NT2/D1 (cell line): ENCODE results near the gene MYO7B.

ENCODE experiments used
- DNase-seq: peaks from one replicate; pipeline ENCODE4 v3.0.0-alpha.2; 2011; ENCODE audit warnings: low read depth, low spot score
- H3K27me3 ChIP-seq: 2 replicates; pipeline ENCODE4 v1.6.0; 2011; ENCODE audit warnings: mild to moderate bottlenecking; ENCODE audit not compliant: insufficient read length, insufficient read depth
- H3K36me3 ChIP-seq: 2 replicates; pipeline ENCODE4 v1.6.1; 2011; ENCODE audit warnings: mild to moderate bottlenecking, low read length, mixed read lengths; ENCODE audit not compliant: insufficient read depth, insufficient read length
- H3K4me1 ChIP-seq: 2 replicates; pipeline ENCODE4 v1.5.1; 2011; ENCODE audit not compliant: insufficient read depth, insufficient read length
- H3K4me3 ChIP-seq: 2 replicates; pipeline ENCODE4 v1.5.1; 2011; ENCODE audit warnings: low read depth; ENCODE audit not compliant: insufficient read length
- H3K9ac ChIP-seq: 2 replicates; pipeline ENCODE4 v1.6.0; 2011; ENCODE audit warnings: low read depth; ENCODE audit not compliant: insufficient read length
- H3K9me3 ChIP-seq: 2 replicates; pipeline ENCODE4 v1.5.1; 2011; ENCODE audit warnings: mild to moderate bottlenecking, low read length; ENCODE audit not compliant: insufficient read depth
- SUZ12 ChIP-seq: IDR thresholded peaks from 2 replicates; pipeline ENCODE4 v1.6.1; 2011; ENCODE audit not compliant: insufficient read length, insufficient read depth; ENCODE audit errors: extremely low read depth
- YY1 ChIP-seq: IDR thresholded peaks from 2 replicates; pipeline ENCODE4 v1.6.1; 2011; ENCODE audit not compliant: insufficient read length, insufficient read depth
- ZNF274 ChIP-seq: IDR thresholded peaks from 2 replicates; pipeline ENCODE4 v1.6.1; 2011; ENCODE audit warnings: mild to moderate bottlenecking, low read depth, low read length

MYO7B gene

GRCh38 chr2:127671557-127672302, 136.2 kb downstream of the MYO7B start:
- peaks cover 44% of the 10 kb centered on the region for H3K27me3 ChIP-seq

GRCh38 chr2:127672341-127673224, 137.1 kb downstream of the MYO7B start:
- peaks cover 48% of the 10 kb centered on the region for H3K27me3 ChIP-seq
- peaks cover 5% of the 10 kb centered on the region for H3K36me3 ChIP-seq
- no peak overlapping the region for H3K9ac ChIP-seq
- TF ChIP-seq YY1, result no peak
- H3K4me3 ChIP-seq, result no peak overlapping the region
- H3K9me3 ChIP-seq, result peaks cover 7% of the 10 kb centered on the region; the same call in 1 of the 2 replicates
- H3K4me1 ChIP-seq, result peaks cover 11% of the 10 kb centered on the region
- no peak for DNase-seq

More at GRCh38 chr2:127671557-127672302, 136.2 kb downstream of the MYO7B start:
- Histone ChIP-seq H3K9ac (no peak overlapping the region), H3K4me3 (no peak overlapping the region), H3K9me3 (peaks cover 8% of the 10 kb centered on the region; the same call in 1 of the 2 replicates), H3K4me1 (peaks cover 11% of the 10 kb centered on the region), H3K36me3 (peaks cover 5% of the 10 kb centered on the region)
- TF ChIP-seq SUZ12, result no peak
- TF ChIP-seq YY1, result no peak
- no peak for TF ChIP-seq ZNF274
- DNase-seq, result no peak

GRCh38 chr2:127673291-127674069, 138.0 kb downstream of the MYO7B start:
- peaks cover 11% of the 10 kb centered on the region for H3K4me1 ChIP-seq
- peaks cover 5% of the 10 kb centered on the region for H3K36me3 ChIP-seq
- TF ChIP-seq YY1 (no peak), SUZ12 (no peak), ZNF274 (no peak)
- H3K4me3 ChIP-seq, result no peak overlapping the region
- DNase-seq, result no peak
- H3K9me3 ChIP-seq, result no peaks in the 10 kb centered on the region
- H3K27me3 ChIP-seq, result peaks cover 56% of the 10 kb centered on the region
- H3K9ac ChIP-seq, result no peak overlapping the region

GRCh38 chr2:127674241-127675209, 139.0 kb downstream of the MYO7B start:
- Histone ChIP-seq H3K36me3 (peaks cover 5% of the 10 kb centered on the region), H3K9me3 (no peaks in the 10 kb centered on the region), H3K4me3 (peak overlapping the region; percentile 49), H3K9ac (peak overlapping the region; percentile 70), H3K4me1 (peaks cover 11% of the 10 kb centered on the region), H3K27me3 (peaks cover 65% of the 10 kb centered on the region)
- no peak for DNase-seq
- TF ChIP-seq YY1, result no peak

- Histone ChIP-seq H3K4me1 (peaks cover 11% of the 10 kb centered on the region), H3K27me3 (peaks cover 65% of the 10 kb centered on the region), H3K9me3 (no peaks in the 10 kb centered on the region), H3K36me3 (peaks cover 5% of the 10 kb centered on the region), H3K9ac (peak within 1 kb of the TSS; percentile 70), H3K4me3 (peak within 1 kb of the TSS; percentile 49)
- DNase-seq, result peak; percentile 38
- TF ChIP-seq SUZ12, result peak; percentile 39
- TF ChIP-seq YY1, result no peak
Observed at GRCh38 chr2:127675331-127676261, 140.1 kb downstream of the MYO7B start, which contains the start of gene LIMS2. Gene LIMS2, minus strand, starts transcription at chr2:127675530. Its CDS starts 506 bp downstream, at chr2:127675024.

GRCh38 chr2:127676906-127677305, 141.4 kb downstream of the MYO7B start:
- Histone ChIP-seq H3K4me1 (peaks cover 11% of the 10 kb centered on the region), H3K9ac (no peak overlapping the region), H3K36me3 (peaks cover 3% of the 10 kb centered on the region), H3K27me3 (peaks cover 65% of the 10 kb centered on the region), H3K4me3 (no peak overlapping the region), H3K9me3 (no peaks in the 10 kb centered on the region)
- no peak for DNase-seq
- no peak for TF ChIP-seq YY1
- no peak for TF ChIP-seq SUZ12
- TF ChIP-seq ZNF274, result no peak
